Caco-2 (cell line): Measurements from ENCODE around the gene RHEBL1. TPM values are rescaled to one million over a fixed set of nuclear protein-coding genes. Genes with fewer than 3 reads are reported as not detected.

Experiments used
- BruUV-seq: library from RNA; stranded (reverse); fragments of 400-500 nt; replicated peaks from 2 replicates; lab custom pipeline; 2021; lab: Mats Ljungman, UMichigan
- CTCF ChIA-PET: fragments of 300-600 bp; sonication (Branson Sonifier 250); formaldehyde crosslinking; loops from one replicate; lab custom pipeline; 2022; ENCODE audit warnings: antibody characterized with exemption; lab: Charles Lee
- POLR2A ChIA-PET: fragments of 300-600 bp; sonication (Branson Sonifier 250); formaldehyde crosslinking; loops from one replicate; lab custom pipeline; 2022; ENCODE audit warnings: antibody characterized with exemption; lab: Charles Lee
- DNase-seq, 2 experiments: peaks; one replicate each; pipeline versions ENCODE4 v3.0.0 to v3.0.0-alpha.2; 2020 to 2022
- H3K27me3 ChIP-seq: replicated peaks from 2 replicates; pipeline ENCODE4 v1.6.0; 2011; ENCODE audit warnings: low read length; ENCODE audit not compliant: control insufficient read depth, insufficient read depth
- H3K36me3 ChIP-seq: 2 replicates; pipeline ENCODE4 v1.5.1; 2011; ENCODE audit warnings: low read length; ENCODE audit not compliant: control insufficient read depth, insufficient read depth
- H3K4me1 ChIP-seq: fragments of 250-450 bp; sonication (Bioruptor Pico); 2 replicates; pipeline ENCODE4 v1.5.1; 2020; ENCODE audit warnings: mild to moderate bottlenecking
- H3K4me3 ChIP-seq: 2 replicates; pipeline ENCODE4 v1.5.1; 2011; ENCODE audit warnings: low read depth, mild to moderate bottlenecking, control low read depth, low read length
- H3K9me3 ChIP-seq: fragments of 250-450 bp; sonication (Bioruptor Pico); 2 replicates; pipeline ENCODE4 v1.5.1; 2020; ENCODE audit warnings: mild to moderate bottlenecking, moderate library complexity
- H3K27ac Mint-ChIP-seq: one replicate; pipeline ENCODE4 v1.8.0; 2022; ENCODE audit warnings: mixed read lengths; ENCODE audit not compliant: unreplicated experiment
- H3K27me3 Mint-ChIP-seq: one replicate; pipeline ENCODE4 v1.8.0; 2022; ENCODE audit warnings: mixed read lengths; ENCODE audit not compliant: insufficient read depth, unreplicated experiment
- H3K36me3 Mint-ChIP-seq: one replicate; pipeline ENCODE4 v1.8.0; 2022; ENCODE audit warnings: mild to moderate bottlenecking, mixed read lengths; ENCODE audit not compliant: insufficient read depth, unreplicated experiment
- H3K4me1 Mint-ChIP-seq: one replicate; pipeline ENCODE4 v1.8.0; 2022; ENCODE audit warnings: low read depth, mixed read lengths; ENCODE audit not compliant: unreplicated experiment
- H3K4me3 Mint-ChIP-seq: one replicate; pipeline ENCODE4 v1.8.0; 2022; ENCODE audit warnings: mild to moderate bottlenecking, moderate library complexity, mixed read lengths; ENCODE audit not compliant: unreplicated experiment
- H3K9me3 Mint-ChIP-seq: one replicate; pipeline ENCODE4 v1.8.0; 2022; ENCODE audit warnings: mixed read lengths; ENCODE audit not compliant: unreplicated experiment
- CTCF ChIP-seq, 2 experiments: fragments of 200-600 bp in 1 of 2; IDR thresholded peaks; 1 replicate in 1 of 2; 2 replicates in 1 of 2; pipeline versions ENCODE4 v1.5.1 to v1.8.0; 2011 to 2022; ENCODE audit warnings: antibody characterized with exemption in 1 of 2, control low read depth in 1 of 2, inconsistent platforms in 1 of 2, low read depth in 1 of 2, low read length in 1 of 2, mild to moderate bottlenecking in 1 of 2, moderate library complexity in 1 of 2; ENCODE audit not compliant: insufficient read depth in 1 of 2, severe bottlenecking in 1 of 2, unreplicated experiment in 1 of 2
- intact Hi-C: fragments of 100-400 bp; cut with micrococcal nuclease; formaldehyde crosslinking; loops from one replicate; pipeline ENCODE4 v1.10.0; 2022; ENCODE audit not compliant: unreplicated experiment
- total RNA-seq: library from RNA; stranded (reverse); gene quantifications from 2 replicates; pipeline ENCODE4 v1.2.3, GENCODE V29; 2022

Gene RHEBL1
- total RNA-seq, 1 experiment from 2014 or later = 2.5 TPM

GRCh38 chr12:49100380-49100779, 30.6 kb upstream of the RHEBL1 start:
- no TSS peak for BruUV-seq
- intact Hi-C loops = no loop called here

GRCh38 chr12:49098703-49099102, 28.9 kb upstream of the RHEBL1 start:
- no peaks in the 10 kb centered on the region; the same call in 1 of the 2 replicates for H3K4me1 ChIP-seq
- ChIA-PET POLR2A (interaction anchor here (1.8 kb wide), 1 partner anchor 32 kb away, joined by 6 read pairs; the partner anchor contains the start of gene TUBA1B), CTCF (interaction anchor here (0.6 to 5.8 kb wide), 10 partner anchors 10 to 358 kb away, joined by 3 to 42 read pairs (median 4); partner anchors contain the start of gene LMBR1L)
- no peak overlapping the region for H3K4me3 ChIP-seq
- no peaks in the 10 kb centered on the region for H3K9me3 ChIP-seq
- Mint-ChIP-seq H3K4me1 (peaks cover 4% of the 10 kb centered on the region), H3K27ac (no peak overlapping the region), H3K4me3 (no peak overlapping the region), H3K9me3 (no peaks in the 10 kb centered on the region), H3K27me3 (peaks cover 10% of the 10 kb centered on the region), H3K36me3 (peaks cover 42% of the 10 kb centered on the region)
- peaks cover 6% of the 10 kb centered on the region; the same call in 1 of the 2 replicates for H3K27me3 ChIP-seq
- BruUV-seq = no TSS peak
- no peak for TF ChIP-seq CTCF (IDR thresholded peaks at IDR 0.05; ENCODE audit: insufficient read depth in 1 of 2, low read depth in 1 of 2, low read length in 1 of 2, severe bottlenecking in 1 of 2, unreplicated experiment in 1 of 2)
- 0 out of 2 replicates have a peak, but pooled peaks cover 2% of the 10 kb centered on the region for H3K36me3 ChIP-seq
- DNase-seq = no peak
- intact Hi-C loops = loop anchor here (1.0 kb wide), 1 partner anchor 10 kb away; no protein-coding TSS in a partner anchor

More at GRCh38 chr12:49100380-49100779, 30.6 kb upstream of the RHEBL1 start:
- Mint-ChIP-seq H3K4me3 (no peak overlapping the region), H3K4me1 (no peaks in the 10 kb centered on the region), H3K27ac (no peak overlapping the region), H3K36me3 (peaks cover 35% of the 10 kb centered on the region), H3K9me3 (no peaks in the 10 kb centered on the region), H3K27me3 (peaks cover 1% of the 10 kb centered on the region)
- CTCF ChIA-PET = interaction anchor here (0.9 to 5.8 kb wide), 6 partner anchors 8 to 104 kb away, joined by 3 to 42 read pairs (median 6); no protein-coding TSS in a partner anchor
- no peaks in the 10 kb centered on the region for H3K9me3 ChIP-seq
- no peak for TF ChIP-seq CTCF (IDR thresholded peaks at IDR 0.05; ENCODE audit: insufficient read depth in 1 of 2, low read depth in 1 of 2, low read length in 1 of 2, severe bottlenecking in 1 of 2, unreplicated experiment in 1 of 2)
- H3K36me3 ChIP-seq = 0 out of 2 replicates have a peak, but pooled peaks cover 2% of the 10 kb centered on the region
- no peaks in the 10 kb centered on the region for H3K27me3 ChIP-seq
- no peak for DNase-seq
- POLR2A ChIA-PET = interaction anchor here (0.9 to 1.8 kb wide), 2 partner anchors 9 to 30 kb away, joined by 5 to 6 read pairs; partner anchors contain the start of gene TUBA1B
- H3K4me3 ChIP-seq = no peak overlapping the region
- H3K4me1 ChIP-seq = no peaks in the 10 kb centered on the region

- Mint-ChIP-seq H3K9me3 (no peaks in the 10 kb centered on the region), H3K4me1 (peaks cover 7% of the 10 kb centered on the region), H3K36me3 (peaks cover 42% of the 10 kb centered on the region), H3K27ac (no peak overlapping the region), H3K27me3 (peaks cover 11% of the 10 kb centered on the region), H3K4me3 (no peak overlapping the region)
- ChIA-PET CTCF (interaction anchor here (0.6 to 5.8 kb wide), 9 partner anchors 9 to 358 kb away, joined by 3 to 42 read pairs (median 4); partner anchors contain the start of gene LMBR1L), POLR2A (no interaction called here)
- Histone ChIP-seq H3K36me3 (0 out of 2 replicates have a peak, but pooled peaks cover 2% of the 10 kb centered on the region), H3K4me1 (no peaks in the 10 kb centered on the region; the same call in 1 of the 2 replicates), H3K27me3 (peaks cover 8% of the 10 kb centered on the region; the same call in 1 of the 2 replicates), H3K4me3 (no peak overlapping the region), H3K9me3 (no peaks in the 10 kb centered on the region)
- intact Hi-C loops = loop anchor here (1.0 kb wide), 1 partner anchor 10 kb away; no protein-coding TSS in a partner anchor
- DNase-seq = peak in 1 of 2 experiments; percentile 71
- peak; percentile 78 to 90 for TF ChIP-seq CTCF (IDR thresholded peaks at IDR 0.05; ENCODE audit: insufficient read depth in 1 of 2, low read depth in 1 of 2, low read length in 1 of 2, severe bottlenecking in 1 of 2, unreplicated experiment in 1 of 2)
- no TSS peak for BruUV-seq
Observed at GRCh38 chr12:49098035-49098451, 28.3 kb upstream of the RHEBL1 start.
